Neural progenitor cell (in vitro differentiated cells): ENCODE measurements around the gene PES1. TPM values are rescaled to one million over a fixed set of nuclear protein-coding genes. Genes with fewer than 3 reads are reported as not detected.
"Not testable (repeated sequence)": the region's sequence is repeated elsewhere in the genome, so short reads cannot be mapped to it uniquely, and the experiment has no call there.

Source experiments
- DNase-seq: peaks from one replicate; pipeline ENCODE4 v3.0.0-alpha.2; 2016; ENCODE audit warnings: low spot score
- H2AFZ ChIP-seq: fragments of 200-600 bp; sonication (generic); replicated peaks from 2 replicates; pipeline ENCODE4 v1.6.1; 2016; ENCODE audit warnings: antibody characterized with exemption
- H3F3A ChIP-seq: fragments of 200-600 bp; sonication (generic); 2 replicates; pipeline ENCODE4 v1.6.1; 2016; ENCODE audit warnings: antibody characterized with exemption, low read depth
- H3K27ac ChIP-seq: fragments of 200-600 bp; sonication (generic); 2 replicates; pipeline ENCODE4 v1.5.1; 2016; ENCODE audit warnings: mild to moderate bottlenecking
- H3K27me3 ChIP-seq: fragments of 200-600 bp; sonication (generic); 2 replicates; pipeline ENCODE4 v1.6.1; 2016; ENCODE audit warnings: mild to moderate bottlenecking, moderate library complexity
- H3K36me3 ChIP-seq: fragments of 200-600 bp; sonication (generic); 2 replicates; pipeline ENCODE4 v1.5.1; 2016
- H3K4me1 ChIP-seq: fragments of 200-600 bp; sonication (generic); 2 replicates; pipeline ENCODE4 v1.6.1; 2016; ENCODE audit warnings: mixed run types
- H3K4me2 ChIP-seq: fragments of 200-600 bp; sonication (generic); 2 replicates; pipeline ENCODE4 v1.6.1; 2016
- H3K4me3 ChIP-seq: fragments of 200-600 bp; sonication (generic); 2 replicates; pipeline ENCODE4 v1.5.1; 2016
- H3K79me2 ChIP-seq: fragments of 200-600 bp; sonication (generic); 2 replicates; pipeline ENCODE4 v1.6.1; 2016; ENCODE audit warnings: low read depth
- H3K9ac ChIP-seq: fragments of 200-600 bp; sonication (generic); 2 replicates; pipeline ENCODE4 v1.6.1; 2016
- H3K9me3 ChIP-seq: fragments of 200-600 bp; sonication (generic); 2 replicates; pipeline ENCODE4 v1.5.1; 2016; ENCODE audit warnings: low read depth
- H4K20me1 ChIP-seq: fragments of 200-600 bp; sonication (generic); 2 replicates; pipeline ENCODE4 v1.6.1; 2016; ENCODE audit warnings: low read depth
- H3K27ac Mint-ChIP-seq: 3 replicates; pipeline ENCODE4 v1.8.0; 2021; ENCODE audit warnings: mixed read lengths
- H3K27me3 Mint-ChIP-seq: 2 replicates; pipeline ENCODE4 v1.8.0; 2022; ENCODE audit warnings: low read depth, mild to moderate bottlenecking, inconsistent platforms, moderate library complexity, mixed read lengths; ENCODE audit not compliant: insufficient read depth
- H3K36me3 Mint-ChIP-seq: 3 replicates; pipeline ENCODE4 v1.8.0; 2021; ENCODE audit warnings: mixed read lengths
- H3K4me1 Mint-ChIP-seq: 3 replicates; pipeline ENCODE4 v1.8.0; 2021; ENCODE audit warnings: mixed read lengths
- H3K4me3 Mint-ChIP-seq: 3 replicates; pipeline ENCODE4 v1.8.0; 2021; ENCODE audit warnings: mild to moderate bottlenecking, moderate library complexity, mixed read lengths
- H3K9me3 Mint-ChIP-seq: 3 replicates; pipeline ENCODE4 v1.8.0; 2020; ENCODE audit warnings: mixed read lengths
- EZH2 ChIP-seq: fragments of 200-600 bp; sonication (generic); IDR thresholded peaks from 2 replicates; pipeline ENCODE4 v1.6.1; 2017; ENCODE audit warnings: antibody characterized with exemption, mild to moderate bottlenecking, moderate library complexity
- EZH2phosphoT487 ChIP-seq: fragments of 200-600 bp; sonication (generic); IDR thresholded peaks from 2 replicates; pipeline ENCODE4 v1.6.1; 2017; ENCODE audit warnings: antibody characterized with exemption
- total RNA-seq: library from RNA; depleted of rRNA; stranded (reverse); fragments of >200 nt; gene quantifications from 2 replicates; pipeline ENCODE4 v1.2.3, GENCODE V29; 2015; ENCODE audit warnings: low replicate concordance
- TF ChIP-seq, protein P1 (sequence below): fragments of 200-600 bp; sonication (generic); IDR thresholded peaks from 2 replicates; pipeline ENCODE4 v1.5.1; 2017; ENCODE audit warnings: antibody characterized with exemption, mild to moderate bottlenecking

PES1 gene
- total RNA-seq, 1 donor from 2014 or later, result 30.2 TPM

DNA sequence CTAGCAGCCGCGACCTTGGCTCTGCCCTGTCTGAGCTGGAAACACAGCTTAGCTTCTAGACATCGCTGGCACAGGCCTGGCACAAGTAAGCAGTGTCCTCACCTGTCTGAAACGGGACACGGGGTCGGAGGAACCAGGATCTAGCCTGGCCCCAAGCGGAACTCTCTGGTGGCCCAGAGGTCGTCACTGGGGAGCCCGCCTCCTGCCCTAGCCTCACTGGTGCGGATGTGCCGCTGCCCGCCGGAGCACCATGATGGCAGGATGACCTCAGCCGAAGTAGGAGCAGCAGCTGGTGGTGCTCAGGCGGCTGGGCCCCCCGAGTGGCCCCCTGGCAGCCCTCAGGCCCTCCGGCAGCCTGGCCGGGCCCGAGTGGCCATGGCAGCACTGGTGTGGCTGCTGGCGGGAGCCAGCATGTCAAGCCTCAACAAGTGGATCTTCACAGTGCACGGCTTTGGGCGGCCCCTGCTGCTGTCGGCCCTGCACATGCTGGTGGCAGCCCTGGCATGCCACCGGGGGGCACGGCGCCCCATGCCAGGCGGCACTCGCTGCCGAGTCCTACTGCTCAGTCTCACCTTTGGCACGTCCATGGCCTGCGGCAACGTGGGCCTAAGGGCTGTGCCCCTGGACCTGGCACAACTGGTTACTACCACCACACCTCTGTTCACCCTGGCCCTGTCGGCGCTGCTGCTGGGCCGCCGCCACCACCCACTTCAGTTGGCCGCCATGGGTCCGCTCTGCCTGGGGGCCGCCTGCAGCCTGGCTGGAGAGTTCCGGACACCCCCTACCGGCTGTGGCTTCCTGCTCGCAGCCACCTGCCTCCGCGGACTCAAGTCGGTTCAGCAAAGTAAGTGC, 44.7 kb upstream of the PES1 start:
- Histone ChIP-seq H3K79me2 (no peaks in the 10 kb centered on the region), H3K9me3 (no peaks in the 10 kb centered on the region), H3F3A (peaks cover 15% of the 10 kb centered on the region), H3K4me2 (peak overlapping the region; percentile 96), H2AFZ (no peak overlapping the region), H3K27me3 (peaks cover 8% of the 10 kb centered on the region), H3K4me3 (peak overlapping the region; percentile 69), H4K20me1 (no peaks in the 10 kb centered on the region), H3K9ac (no peak overlapping the region), H3K27ac (no peak overlapping the region), H3K4me1 (peaks cover 3% of the 10 kb centered on the region), H3K36me3 (no peaks in the 10 kb centered on the region)
- H3K36me3 Mint-ChIP-seq, result peaks cover 5% of the 10 kb centered on the region
- H3K9me3 Mint-ChIP-seq, result no peaks in the 10 kb centered on the region
- H3K4me3 Mint-ChIP-seq, result peak overlapping the region; percentile 86
- TF ChIP-seq EZH2, result no peak
- TF ChIP-seq, protein P1, sequence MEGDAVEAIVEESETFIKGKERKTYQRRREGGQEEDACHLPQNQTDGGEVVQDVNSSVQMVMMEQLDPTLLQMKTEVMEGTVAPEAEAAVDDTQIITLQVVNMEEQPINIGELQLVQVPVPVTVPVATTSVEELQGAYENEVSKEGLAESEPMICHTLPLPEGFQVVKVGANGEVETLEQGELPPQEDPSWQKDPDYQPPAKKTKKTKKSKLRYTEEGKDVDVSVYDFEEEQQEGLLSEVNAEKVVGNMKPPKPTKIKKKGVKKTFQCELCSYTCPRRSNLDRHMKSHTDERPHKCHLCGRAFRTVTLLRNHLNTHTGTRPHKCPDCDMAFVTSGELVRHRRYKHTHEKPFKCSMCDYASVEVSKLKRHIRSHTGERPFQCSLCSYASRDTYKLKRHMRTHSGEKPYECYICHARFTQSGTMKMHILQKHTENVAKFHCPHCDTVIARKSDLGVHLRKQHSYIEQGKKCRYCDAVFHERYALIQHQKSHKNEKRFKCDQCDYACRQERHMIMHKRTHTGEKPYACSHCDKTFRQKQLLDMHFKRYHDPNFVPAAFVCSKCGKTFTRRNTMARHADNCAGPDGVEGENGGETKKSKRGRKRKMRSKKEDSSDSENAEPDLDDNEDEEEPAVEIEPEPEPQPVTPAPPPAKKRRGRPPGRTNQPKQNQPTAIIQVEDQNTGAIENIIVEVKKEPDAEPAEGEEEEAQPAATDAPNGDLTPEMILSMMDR, result no peak
- no peak for TF ChIP-seq EZH2phosphoT487
- H3K4me1 Mint-ChIP-seq, result peaks cover 23% of the 10 kb centered on the region
- peaks cover 7% of the 10 kb centered on the region for H3K27me3 Mint-ChIP-seq
- no peak overlapping the region for H3K27ac Mint-ChIP-seq
- peak; percentile 14 for DNase-seq

DNA sequence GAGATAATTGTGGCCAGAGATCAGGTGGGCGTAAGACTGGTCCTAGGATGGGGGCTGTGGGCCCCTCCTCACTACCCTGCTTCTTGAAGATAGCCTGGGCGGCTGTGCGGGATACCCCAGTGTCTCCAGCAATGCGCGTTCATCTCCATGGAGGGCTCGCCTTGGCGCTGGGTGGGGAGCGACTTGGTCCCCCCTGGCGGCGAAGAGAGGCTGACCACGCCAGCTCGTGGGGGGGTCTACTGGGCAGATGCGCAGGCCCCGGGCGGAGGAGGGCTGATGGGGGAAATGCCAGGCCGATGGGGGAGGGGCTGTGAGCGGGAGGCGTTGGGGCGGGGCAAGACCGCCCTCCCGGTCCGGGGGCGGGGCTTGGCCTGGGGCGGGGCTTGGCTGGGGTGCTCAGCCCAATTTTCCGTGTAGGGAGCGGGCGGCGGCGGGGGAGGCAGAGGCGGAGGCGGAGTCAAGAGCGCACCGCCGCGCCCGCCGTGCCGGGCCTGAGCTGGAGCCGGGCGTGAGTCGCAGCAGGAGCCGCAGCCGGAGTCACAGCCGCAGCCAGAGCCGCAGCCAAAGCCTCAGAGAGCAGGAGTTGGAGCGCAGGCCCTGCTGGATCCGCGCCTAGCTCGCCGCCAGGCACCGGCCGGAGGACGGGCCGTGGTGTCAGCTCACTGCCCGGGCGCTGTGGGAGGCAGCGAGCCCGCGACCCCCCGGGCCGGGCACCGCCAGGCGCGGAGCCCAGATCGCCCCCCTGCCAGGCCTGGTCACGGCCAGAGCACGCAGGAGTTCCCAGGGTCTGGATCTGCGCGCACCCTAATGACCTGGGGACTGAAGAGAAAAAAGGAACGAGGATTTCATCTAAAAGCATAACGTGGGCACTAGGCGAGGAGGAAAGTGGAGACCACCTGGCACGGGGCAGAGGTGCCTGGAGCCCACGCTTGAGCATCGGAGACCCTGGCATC, 43.8 kb upstream of the PES1 start, which contains the start of gene SLC35E4:
Gene SLC35E4 (plus strand): TSS at position 509 of the 953 bp plus-strand sequence. CDS start 670 bp downstream, outside the sequence.
- Histone ChIP-seq H3K9me3 (no peaks in the 10 kb centered on the region), H3K4me2 (peak within 1 kb of the TSS; percentile 96), H3K27ac (no peak within 1 kb of the TSS), H3K36me3 (no peaks in the 10 kb centered on the region), H3K4me1 (peaks cover 3% of the 10 kb centered on the region), H4K20me1 (no peaks in the 10 kb centered on the region), H3K79me2 (no peaks in the 10 kb centered on the region), H3K27me3 (peaks cover 8% of the 10 kb centered on the region), H2AFZ (peak within 1 kb of the TSS; percentile 90), H3K9ac (no peak within 1 kb of the TSS), H3F3A (peaks cover 15% of the 10 kb centered on the region), H3K4me3 (peak within 1 kb of the TSS; percentile 69)
- Mint-ChIP-seq H3K4me3 (peak within 1 kb of the TSS; percentile 86), H3K27ac (no peak within 1 kb of the TSS), H3K36me3 (peaks cover 5% of the 10 kb centered on the region), H3K27me3 (peaks cover 7% of the 10 kb centered on the region), H3K9me3 (peaks cover 2% of the 10 kb centered on the region), H3K4me1 (peaks cover 23% of the 10 kb centered on the region)
- peak; percentile 94 for DNase-seq
- TF ChIP-seq, protein P1, result peak; percentile 42
- TF ChIP-seq EZH2, result no peak

DNA sequence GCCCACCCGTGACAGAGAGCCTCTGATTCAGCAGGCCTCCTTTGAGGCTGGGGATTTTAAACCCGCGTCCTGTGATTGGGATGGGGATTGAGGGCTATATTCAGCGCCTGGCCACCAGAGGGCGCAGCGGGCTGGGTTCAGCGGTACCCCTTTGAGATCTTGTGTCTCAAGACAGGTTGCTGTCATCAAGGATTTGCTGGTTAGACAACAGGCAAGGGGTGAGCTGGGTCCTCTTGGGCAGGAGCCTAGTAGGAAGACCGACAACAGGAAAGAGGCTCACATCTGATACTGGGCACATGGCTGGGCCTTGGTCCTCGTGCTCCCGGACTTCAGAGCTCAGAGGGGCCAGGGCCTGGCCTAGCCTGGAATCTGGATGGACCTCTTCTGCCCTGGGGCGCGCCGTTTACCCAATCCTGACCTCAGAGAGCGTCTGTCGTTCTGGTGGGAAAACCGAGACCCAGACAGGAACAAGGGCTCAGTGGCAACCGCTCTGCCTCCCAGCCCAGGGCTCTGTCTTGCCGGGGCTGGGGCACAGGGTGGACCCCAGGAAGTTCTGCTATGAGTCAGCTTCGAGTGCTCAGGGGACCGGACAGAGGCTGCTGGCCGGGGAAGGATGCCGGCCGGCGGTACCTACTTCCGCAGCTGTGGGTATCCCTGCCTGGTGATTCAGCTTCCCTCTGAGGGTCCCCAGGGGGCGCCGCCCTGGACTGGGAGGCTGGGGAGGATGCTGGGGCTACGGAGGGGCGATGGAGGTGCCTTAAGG, 42.9 kb upstream of the PES1 start:
- peak overlapping the region; percentile 86 for H2AFZ ChIP-seq

DNA sequence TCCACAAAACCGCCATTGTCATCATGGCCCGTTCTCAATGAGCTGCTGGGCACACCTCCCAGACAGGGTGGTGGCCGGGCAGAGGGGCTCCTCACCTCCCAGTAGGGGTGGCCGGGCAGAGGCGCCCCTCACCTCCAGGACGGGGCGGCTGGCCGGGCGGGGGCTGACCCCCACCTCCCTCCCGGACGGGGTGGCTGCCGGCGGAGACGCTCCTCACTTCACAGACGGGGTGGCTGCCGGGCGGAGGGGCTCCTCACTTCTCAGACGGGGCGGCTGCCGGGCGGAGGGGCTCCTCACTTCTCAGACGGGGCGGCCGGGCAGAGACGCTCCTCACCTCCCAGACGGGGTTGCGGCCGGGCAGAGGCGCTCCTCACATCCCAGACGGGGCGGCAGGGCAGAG, 39.8 kb upstream of the PES1 start:
- H3F3A ChIP-seq, result peaks cover 15% of the 10 kb centered on the region
- H3K36me3 Mint-ChIP-seq, H3K27me3 Mint-ChIP-seq, DNase-seq, H3K4me3 ChIP-seq, H3K9me3 Mint-ChIP-seq, H2AFZ ChIP-seq, H3K79me2 ChIP-seq, H3K9me3 ChIP-seq, H3K9ac ChIP-seq, H3K4me3 Mint-ChIP-seq, H3K27ac Mint-ChIP-seq, H3K27me3 ChIP-seq, H3K4me2 ChIP-seq, H3K27ac ChIP-seq, H4K20me1 ChIP-seq, H3K36me3 ChIP-seq, H3K4me1 Mint-ChIP-seq, H3K4me1 ChIP-seq: not testable (repeated sequence)

More for the DNA sequence above, 42.9 kb upstream of the PES1 start:
- TF ChIP-seq EZH2phosphoT487 (no peak), EZH2 (no peak)
- TF ChIP-seq, protein P1, result peak; percentile 97
- Mint-ChIP-seq H3K9me3 (peaks cover 2% of the 10 kb centered on the region), H3K4me3 (peak overlapping the region; percentile 79), H3K4me1 (peaks cover 21% of the 10 kb centered on the region), H3K36me3 (peaks cover 4% of the 10 kb centered on the region), H3K27ac (no peak overlapping the region), H3K27me3 (peaks cover 7% of the 10 kb centered on the region)
- peak overlapping the region; percentile 69 for H3K4me3 ChIP-seq
- no peaks in the 10 kb centered on the region for H4K20me1 ChIP-seq
- no peak overlapping the region for H3K27ac ChIP-seq
- H3K36me3 ChIP-seq, result no peaks in the 10 kb centered on the region
- H3K4me1 ChIP-seq, result peaks cover 3% of the 10 kb centered on the region
- peak overlapping the region; percentile 96 for H3K4me2 ChIP-seq
- DNase-seq, result peak; percentile 91
- H3K9me3 ChIP-seq, result no peaks in the 10 kb centered on the region
- H3K27me3 ChIP-seq, result peaks cover 8% of the 10 kb centered on the region
- no peaks in the 10 kb centered on the region for H3K79me2 ChIP-seq
- peaks cover 15% of the 10 kb centered on the region for H3F3A ChIP-seq
- no peak overlapping the region for H3K9ac ChIP-seq
